ENCODE measurements around the gene SEPTIN2. TPM values are rescaled to one million over a fixed set of nuclear protein-coding genes. Genes with fewer than 3 reads are reported as not detected.

Gene SEPTIN2
- total RNA-seq, 3 donors from 2014 or later, result 298 to 321 (median 299) TPM

- no peaks in the 10 kb centered on the region for H3K36me3 ChIP-seq
- H3K27ac ChIP-seq, result peak overlapping the region; percentile 54 to 92
- peaks cover 9 to 29% of the 10 kb centered on the region in 2 donors for H3K4me1 ChIP-seq
- H3K4me3 ChIP-seq, result peak overlapping the region in 1 of 3 donors; percentile 96
- no peak for DNase-seq (ENCODE audit: low spot score in 2 of 2)
- no peak for TF ChIP-seq CTCF (IDR thresholded peaks at IDR 0.05)
- no peak for TF ChIP-seq POLR2AphosphoS5 (IDR thresholded peaks at IDR 0.05)
- TF ChIP-seq POLR2A (IDR thresholded peaks at IDR 0.05), result no peak
- intact Hi-C loops (cut with DNase I; ENCODE audit: low total_unique reads), result no loop called here
- H3K27me3 ChIP-seq, result no peaks in the 10 kb centered on the region
- H3K9me3 ChIP-seq, result no peaks in the 10 kb centered on the region
Measured at GRCh38 chr2:241269707-241270520, 45.8 kb upstream of the SEPTIN2 start.

DNA sequence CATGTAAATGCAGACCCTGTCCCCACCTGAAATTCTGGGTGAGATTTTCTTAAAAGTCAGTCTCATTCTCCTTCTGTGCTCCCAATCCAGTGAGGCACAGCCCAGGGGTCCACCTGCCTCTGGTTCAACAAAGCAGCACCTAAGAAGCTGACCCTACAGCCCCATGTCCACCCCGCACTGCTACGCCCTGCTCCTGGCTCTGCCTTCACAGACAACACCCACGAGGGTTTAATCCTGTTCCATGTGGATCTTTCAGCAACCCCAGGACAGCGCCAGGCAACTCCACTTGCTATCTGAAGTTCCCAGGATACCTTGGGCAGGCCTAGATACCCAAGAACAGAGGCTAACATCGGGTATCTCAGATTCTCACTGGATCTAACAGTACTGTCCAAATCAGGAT lies 45.2 kb upstream of the SEPTIN2 start:
- no peaks in the 10 kb centered on the region for H3K27me3 ChIP-seq
- DNase-seq (ENCODE audit: low spot score in 2 of 2), result no peak
- peak overlapping the region; percentile 54 to 92 for H3K27ac ChIP-seq
- peaks cover 9 to 29% of the 10 kb centered on the region in 2 donors for H3K4me1 ChIP-seq
- H3K9me3 ChIP-seq, result no peaks in the 10 kb centered on the region
- no peaks in the 10 kb centered on the region for H3K36me3 ChIP-seq
- peak overlapping the region in 2 of 3 donors; percentile 96 to 99 for H3K4me3 ChIP-seq
- intact Hi-C loops (cut with DNase I; ENCODE audit: low total_unique reads), result no loop called here
- TF ChIP-seq CTCF (IDR thresholded peaks at IDR 0.05), result no peak
- TF ChIP-seq POLR2A (IDR thresholded peaks at IDR 0.05), result no peak
- no peak for TF ChIP-seq POLR2AphosphoS5 (IDR thresholded peaks at IDR 0.05)

- DNase-seq (ENCODE audit: low spot score in 2 of 2), result peak; percentile 83 to 89
- Histone ChIP-seq H3K4me3 (peak overlapping the region; percentile 87 to 99 (median 96)), H3K4me1 (peaks cover 9 to 29% of the 10 kb centered on the region in 2 donors), H3K27me3 (no peaks in the 10 kb centered on the region), H3K36me3 (no peaks in the 10 kb centered on the region), H3K27ac (peak overlapping the region; percentile 92 to 95), H3K9me3 (no peaks in the 10 kb centered on the region)
- TF ChIP-seq POLR2AphosphoS5 (IDR thresholded peaks at IDR 0.05), result peak; percentile 49 to 69 (median 50)
- TF ChIP-seq CTCF (IDR thresholded peaks at IDR 0.05), result no peak
- intact Hi-C loops (cut with DNase I; ENCODE audit: low total_unique reads), result no loop called here
Measured at GRCh38 chr2:241271706-241272302, 43.9 kb upstream of the SEPTIN2 start.

GRCh38 chr2:241272303-241273209 lies 43.2 kb upstream of the SEPTIN2 start:
- no peaks in the 10 kb centered on the region for H3K9me3 ChIP-seq
- H3K27me3 ChIP-seq, result no peaks in the 10 kb centered on the region
- peak overlapping the region; percentile 87 to 99 (median 96) for H3K4me3 ChIP-seq
- no peaks in the 10 kb centered on the region for H3K36me3 ChIP-seq
- peak in 1 of 2 donors; percentile 54 for DNase-seq (ENCODE audit: low spot score in 2 of 2)
- intact Hi-C loops (cut with DNase I; ENCODE audit: low total_unique reads), result no loop called here
- TF ChIP-seq POLR2A (IDR thresholded peaks at IDR 0.05), result no peak
- TF ChIP-seq POLR2AphosphoS5 (IDR thresholded peaks at IDR 0.05), result peak in 1 of 3 donors; percentile 51
- H3K4me1 ChIP-seq, result peaks cover 9 to 29% of the 10 kb centered on the region in 2 donors
- peak overlapping the region; percentile 92 to 95 for H3K27ac ChIP-seq

All from breast epithelium (tissue), 4 donors.